ENCODE data around the gene WWTR1.

DNA sequence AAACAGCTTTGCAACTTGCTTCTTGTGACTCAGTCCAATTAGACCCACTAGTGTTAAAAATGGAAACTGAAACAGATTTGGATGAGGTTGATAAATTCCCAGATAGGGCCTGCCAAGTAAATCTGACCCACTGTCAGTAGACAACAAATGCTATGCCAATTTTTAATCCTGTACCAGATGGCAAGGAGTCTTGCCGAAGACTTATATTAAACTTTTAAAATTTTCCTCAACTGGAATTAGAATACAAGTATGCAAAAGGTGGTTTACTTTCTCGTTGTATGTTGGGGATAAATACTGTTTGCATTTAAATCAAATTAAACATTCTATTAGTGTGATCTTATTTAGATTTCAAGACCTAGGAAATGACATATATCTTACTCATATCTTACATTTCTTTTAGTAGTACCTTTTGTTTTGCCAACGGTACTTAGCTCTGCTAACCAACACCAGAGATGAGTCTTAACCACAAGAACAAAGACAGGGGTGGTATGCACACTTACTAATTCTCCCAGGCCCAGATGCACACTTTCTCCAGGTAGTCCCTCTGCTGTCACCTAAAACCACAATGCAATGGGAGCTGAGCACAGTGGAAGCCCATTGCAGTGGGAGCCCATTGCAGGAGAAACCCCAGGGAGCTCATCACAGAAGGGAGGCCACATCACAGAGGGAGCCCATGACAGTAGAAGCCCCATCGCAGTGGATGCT lies 77.8 kb downstream of the WWTR1 start:
- TF ChIP-seq PHF8 (conservative IDR thresholded peaks at IDR 0.05; ENCODE audit: low read depth, low read length) (no peak), CTCF (IDR thresholded peaks at IDR 0.05; ENCODE audit: control extremely low read depth in 1 of 3, insufficient read depth in 1 of 3, low read depth in 1 of 3, low read length in 3 of 3) (no peak), TCF12 (IDR thresholded peaks at IDR 0.05; ENCODE audit: low read depth, low read length) (no peak), RNF2 (IDR thresholded peaks at IDR 0.05; ENCODE audit: borderline replicate concordance, low read depth, low read length, missing control alignments, poor library complexity, severe bottlenecking) (no peak), POLR2A (IDR thresholded peaks at IDR 0.05; ENCODE audit: control extremely low read depth in 1 of 2, low read depth in 2 of 2, low read length in 2 of 2) (no peak), EP300 (IDR thresholded peaks at IDR 0.05; ENCODE audit: borderline replicate concordance in 1 of 2, low read depth in 2 of 2, low read length in 2 of 2) (no peak), FOSL1 (IDR thresholded peaks at IDR 0.05; ENCODE audit: insufficient read depth, low read depth, low read length) (no peak), USF2 (IDR thresholded peaks at IDR 0.05; ENCODE audit: low read length) (no peak)
